NOMO-1 treated with dmso at 0.1 percent for 144 hours (cell line): Measurements from ENCODE around the gene ATP5F1D.

Experiments
- DNase-seq: peaks from one replicate; lab custom pipeline; 2025; ENCODE audit not compliant: unreplicated experiment; lab: John Stamatoyannopoulos, UW

The ATP5F1D gene

GRCh38 chr19:1257475-1258162 is 16.1 kb downstream of the ATP5F1D start:
- no peak for DNase-seq

- DNase-seq = no peak
Observed at GRCh38 chr19:1258163-1258492, 16.6 kb downstream of the ATP5F1D start.

- no peak for DNase-seq
Observed at GRCh38 chr19:1258707-1259205, 17.2 kb downstream of the ATP5F1D start.

- peak; percentile 48 for DNase-seq
Observed at GRCh38 chr19:1259206-1259875, 17.8 kb downstream of the ATP5F1D start.

- no peak for DNase-seq
Observed at GRCh38 chr19:1259876-1260748, 18.6 kb downstream of the ATP5F1D start.

- DNase-seq = peak; percentile 90
Observed at GRCh38 chr19:1260749-1261537, 19.4 kb downstream of the ATP5F1D start.

- no peak for DNase-seq
Observed at GRCh38 chr19:1261538-1261797, 19.9 kb downstream of the ATP5F1D start.

- DNase-seq = no peak
Observed at GRCh38 chr19:1261798-1262622, 20.5 kb downstream of the ATP5F1D start.

GRCh38 chr19:1262623-1263123 is 21.1 kb downstream of the ATP5F1D start:
- no peak for DNase-seq

GRCh38 chr19:1263188-1263587 is 21.6 kb downstream of the ATP5F1D start:
- no peak for DNase-seq

- no peak for DNase-seq
Observed at GRCh38 chr19:1264801-1265614, 23.5 kb downstream of the ATP5F1D start.

- no peak for DNase-seq
Observed at GRCh38 chr19:1265615-1266128, 24.1 kb downstream of the ATP5F1D start.

GRCh38 chr19:1266129-1266915 is 24.8 kb downstream of the ATP5F1D start:
- DNase-seq = peak; percentile 85

GRCh38 chr19:1266916-1267476 is 25.4 kb downstream of the ATP5F1D start:
- DNase-seq = peak; percentile 51

GRCh38 chr19:1267477-1268225 is 26.1 kb downstream of the ATP5F1D start:
- no peak for DNase-seq

- no peak for DNase-seq
Observed at GRCh38 chr19:1268226-1269064, 26.9 kb downstream of the ATP5F1D start.
